Endothelial cell of umbilical vein (primary cell): ENCODE data around the gene POFUT2. TPM values are rescaled to one million over a fixed set of nuclear protein-coding genes. Genes with fewer than 3 reads are reported as not detected.

Source experiments
- BruUV-seq: library from RNA; stranded (reverse); fragments of 400-500 nt; replicated peaks from 2 replicates; lab custom pipeline; 2021; lab: Mats Ljungman, UMichigan
- CTCF ChIA-PET: fragments of 300-600, 350-600 bp; sonication (Branson Sonifier 250); formaldehyde crosslinking; loops from one replicate; lab custom pipeline; 2021; ENCODE audit warnings: antibody characterized with exemption, inconsistent platforms; lab: Charles Lee
- POLR2A ChIA-PET: fragments of 300-600, 350-600 bp; sonication (Branson Sonifier 250); formaldehyde crosslinking; loops from one replicate; lab custom pipeline; 2021; ENCODE audit warnings: antibody characterized with exemption, inconsistent platforms; lab: Charles Lee
- DNase-seq: peaks from one replicate; pipeline ENCODE4 v3.0.0-alpha.2; 2011; ENCODE audit warnings: low read depth, low spot score
- FAIRE-seq: peaks from 2 replicates; lab custom pipeline; 2011; peaks lifted over from hg19 to GRCh38; lab: Jason Lieb, UNC
- H2AFZ ChIP-seq: 2 replicates; pipeline ENCODE4 v1.6.0; 2012; ENCODE audit warnings: low read depth, low read length, control low read depth, inconsistent platforms
- H3K27ac ChIP-seq: 2 replicates; pipeline ENCODE4 v1.5.1; 2011; ENCODE audit warnings: low read depth, mild to moderate bottlenecking, control low read depth, low read length, moderate library complexity; ENCODE audit not compliant: insufficient read depth
- H3K27me3 ChIP-seq, 2 experiments: 2 replicates each; pipeline versions ENCODE4 v1.6.0 to v1.6.1; 2011; ENCODE audit warnings: low read length in 2 of 2, mixed read lengths in 1 of 2; ENCODE audit not compliant: control insufficient read depth in 2 of 2, insufficient read depth in 2 of 2
- H3K36me3 ChIP-seq, 2 experiments: 2 replicates in 1 of 2; 3 replicates in 1 of 2; pipeline ENCODE4 v1.5.1; 2011; ENCODE audit warnings: low read length in 2 of 2, mild to moderate bottlenecking in 1 of 2, moderate library complexity in 1 of 2; ENCODE audit not compliant: control insufficient read depth in 2 of 2, insufficient read depth in 2 of 2; ENCODE audit errors: extremely low read depth in 1 of 2
- H3K4me1 ChIP-seq: 3 replicates; pipeline ENCODE4 v1.5.1; 2011; ENCODE audit warnings: mild to moderate bottlenecking, low read length; ENCODE audit not compliant: control insufficient read depth, insufficient read depth; ENCODE audit errors: extremely low read depth
- H3K4me2 ChIP-seq: 2 replicates; pipeline ENCODE4 v1.6.1; 2011; ENCODE audit warnings: low read length, control low read depth, mixed read lengths; ENCODE audit not compliant: insufficient read depth
- H3K4me3 ChIP-seq, 3 experiments: fragments of 200-600 bp in 1 of 3; sonication (generic), shearing (Covaris generic) in 1 of 3; replicated peaks in 1 of 3; 2 replicates each; pipeline ENCODE4 v1.5.1; 2011 to 2016; ENCODE audit warnings: control low read depth in 3 of 3, low read length in 3 of 3, mild to moderate bottlenecking in 2 of 3, inconsistent platforms in 1 of 3, low read depth in 1 of 3, moderate library complexity in 1 of 3; ENCODE audit not compliant: insufficient read depth in 1 of 3
- H3K79me2 ChIP-seq: 2 replicates; pipeline ENCODE4 v1.6.0; 2012; ENCODE audit warnings: low read length, inconsistent platforms; ENCODE audit not compliant: control insufficient read depth, insufficient read depth
- H3K9ac ChIP-seq: replicated peaks from 2 replicates; pipeline ENCODE3; 2011; ENCODE audit warnings: low read length, control low read depth; ENCODE audit not compliant: insufficient read depth; ENCODE audit errors: extremely low read depth
- H3K9me1 ChIP-seq: replicated peaks from 3 replicates; pipeline ENCODE4 v1.6.0; 2011; ENCODE audit warnings: mild to moderate bottlenecking, low read length; ENCODE audit not compliant: control insufficient read depth, insufficient read depth; ENCODE audit errors: extremely low read depth
- H3K9me3 ChIP-seq: replicated peaks from 2 replicates; pipeline ENCODE4 v1.5.1; 2012; ENCODE audit warnings: low read length, inconsistent platforms; ENCODE audit not compliant: control insufficient read depth, insufficient read depth
- H4K20me1 ChIP-seq: replicated peaks from 2 replicates; pipeline ENCODE3; 2011; ENCODE audit warnings: mild to moderate bottlenecking, low read length; ENCODE audit not compliant: control insufficient read depth, insufficient read depth; ENCODE audit errors: extremely low read depth
- CTCF ChIP-seq, 2 donors: IDR thresholded peaks; 1 replicate in 1 of 2; 2 replicates in 1 of 2; pipeline ENCODE4 v1.5.1; 2011; ENCODE audit warnings: low read length in 2 of 2, mild to moderate bottlenecking in 2 of 2, moderate library complexity in 2 of 2, control low read depth in 1 of 2, inconsistent platforms in 1 of 2, low read depth in 1 of 2; ENCODE audit not compliant: insufficient read depth in 1 of 2; ENCODE audit errors: extremely low read depth in 1 of 2
- EZH2 ChIP-seq: IDR thresholded peaks from 2 replicates; pipeline ENCODE4 v1.6.1; 2012; ENCODE audit warnings: borderline replicate concordance, low read depth, mild to moderate bottlenecking, moderate library complexity, low read length, inconsistent platforms; ENCODE audit not compliant: severe bottlenecking
- FOS ChIP-seq: IDR thresholded peaks from 2 replicates; pipeline ENCODE4 v1.6.1; 2011; ENCODE audit warnings: mild to moderate bottlenecking, low read length, moderate library complexity, borderline replicate concordance; ENCODE audit not compliant: insufficient read depth
- GATA2 ChIP-seq: IDR thresholded peaks from 2 replicates; pipeline ENCODE4 v1.7.0; 2011; ENCODE audit warnings: low read depth, mild to moderate bottlenecking, moderate library complexity, mixed read lengths, low read length; ENCODE audit not compliant: insufficient read length, insufficient read depth
- JUN ChIP-seq: IDR thresholded peaks from 2 replicates; pipeline ENCODE4 v1.6.1; 2011; ENCODE audit warnings: borderline replicate concordance, low read depth; ENCODE audit not compliant: insufficient read length, insufficient read depth
- MAX ChIP-seq: IDR thresholded peaks from 2 replicates; pipeline ENCODE4 v1.6.1; 2011; ENCODE audit not compliant: insufficient read depth, insufficient read length
- MYC ChIP-seq: IDR thresholded peaks from one replicate; pipeline ENCODE4 v1.6.1; 2011; ENCODE audit warnings: mild to moderate bottlenecking, low read depth, low read length
- POLR2A ChIP-seq: IDR thresholded peaks from 2 replicates; pipeline ENCODE4 v1.6.1; 2012; ENCODE audit warnings: low read depth, mild to moderate bottlenecking, control low read depth, low read length
- POLR2AphosphoS5 ChIP-seq: IDR thresholded peaks from 2 replicates; pipeline ENCODE4 v1.6.1; 2012; ENCODE audit warnings: low read depth, mild to moderate bottlenecking, control low read depth, low read length, moderate library complexity; ENCODE audit not compliant: insufficient read depth
- dilution Hi-C: fragments of 300-500 bp; cut with MboI; formaldehyde crosslinking; loops from one replicate; pipeline ENCODE4 v1.15.0; 2019; ENCODE audit warnings: low sequenced_read_pairs; ENCODE audit not compliant: extremely low pct_ligation_motif_present
- intact Hi-C: fragments of 100-400 bp; cut with micrococcal nuclease; formaldehyde crosslinking; loops from one replicate; pipeline ENCODE4 v1.10.0; 2022
- polyA plus RNA-seq, 4 experiments: library from polyadenylated mRNA; depleted of rRNA in 3 of 4; stranded (reverse) in 3 of 4; unstranded in 1 of 4; fragments of >200 nt; gene quantifications; 2 replicates each; pipeline versions ENCODE4 v1.2.1 to v1.2.3, GENCODE V29; 2011 to 2012; ENCODE audit warnings: missing spikeins in 1 of 4
- total RNA-seq: library from RNA; stranded (reverse); gene quantifications from 2 replicates; pipeline ENCODE4 v1.2.3, GENCODE V29; 2021

POFUT2 gene
- total and polyA plus RNA-seq, 2 donors (not counting 3 experiments of a cell fraction or from before 2014, with no cell fraction given) = 30.7 to 47.5 TPM

DNA sequence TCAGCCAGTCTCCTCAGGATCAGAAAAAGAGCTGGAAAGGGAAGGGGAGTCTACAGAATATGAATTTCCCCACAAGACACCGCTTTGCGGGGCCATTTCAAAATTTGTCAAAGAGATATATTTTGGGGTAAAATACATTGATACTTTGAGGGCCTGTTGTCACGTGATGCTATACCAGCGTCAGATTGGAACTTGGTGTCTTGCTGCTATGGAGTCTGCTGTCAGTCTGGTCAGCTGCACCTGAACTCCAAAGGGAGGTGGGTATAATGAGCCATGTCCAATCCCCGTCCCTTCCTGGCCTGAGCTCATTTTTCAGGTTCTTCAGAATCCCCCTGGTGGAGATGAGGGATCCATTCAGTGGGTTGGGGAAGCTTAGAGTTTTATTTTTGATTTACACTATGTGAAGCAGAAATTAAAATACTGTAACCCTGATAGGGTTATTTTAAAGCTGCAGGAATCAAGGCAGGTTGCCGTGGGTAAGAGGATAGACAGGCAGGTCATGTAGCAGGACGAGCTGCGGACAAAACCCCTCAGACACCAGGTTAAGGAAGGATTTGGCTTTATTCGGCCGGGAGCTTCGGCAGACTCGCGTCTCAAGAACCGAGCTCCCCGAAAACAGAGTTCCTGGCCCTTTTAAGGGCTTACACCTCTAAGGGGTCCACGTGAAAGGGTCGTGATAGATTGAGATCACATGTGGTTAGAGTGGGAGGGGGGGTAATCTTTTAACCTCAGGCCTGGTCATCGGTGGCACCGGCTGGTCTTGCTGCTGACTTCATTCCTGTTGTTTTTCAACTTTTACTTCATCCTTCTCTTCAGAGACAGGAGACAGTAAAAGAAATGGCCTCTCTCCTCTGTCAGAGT is 2.2 kb upstream of the POFUT2 start:
- dilution Hi-C loops = no loop called here
- Histone ChIP-seq H3K9me1 (no peaks in the 10 kb centered on the region), H3K79me2 (peaks cover 18% of the 10 kb centered on the region), H4K20me1 (no peaks in the 10 kb centered on the region), H3K27ac (no peak overlapping the region), H3K9me3 (no peaks in the 10 kb centered on the region), H3K4me3 (no peak overlapping the region), H3K36me3 (peaks cover under 1 to 5% of the 10 kb centered on the region in 2 experiments), H3K9ac (no peak overlapping the region), H2AFZ (no peak overlapping the region), H3K27me3 (no peaks in the 10 kb centered on the region), H3K4me1 (peaks cover 40% of the 10 kb centered on the region), H3K4me2 (no peak overlapping the region)
- CTCF ChIA-PET = interaction anchor here (0.8 to 6.6 kb wide), 13 partner anchors 19 to 307 kb away, joined by 3 to 137 read pairs (median 4); no protein-coding TSS in a partner anchor
- intact Hi-C loops = loop anchor here (5.0 kb wide), 3 partner anchors 153 to 532 kb away; no protein-coding TSS in a partner anchor
- DNase-seq = no peak
- POLR2A ChIA-PET = no interaction called here
- BruUV-seq = no TSS peak
- no peak for FAIRE-seq
- peak; percentile 11 to 27 for TF ChIP-seq CTCF (IDR thresholded peaks at IDR 0.05; ENCODE audit: extremely low read depth in 1 of 2, insufficient read depth in 1 of 2, low read depth in 1 of 2, low read length in 2 of 2)
- no peak for TF ChIP-seq EZH2

DNA sequence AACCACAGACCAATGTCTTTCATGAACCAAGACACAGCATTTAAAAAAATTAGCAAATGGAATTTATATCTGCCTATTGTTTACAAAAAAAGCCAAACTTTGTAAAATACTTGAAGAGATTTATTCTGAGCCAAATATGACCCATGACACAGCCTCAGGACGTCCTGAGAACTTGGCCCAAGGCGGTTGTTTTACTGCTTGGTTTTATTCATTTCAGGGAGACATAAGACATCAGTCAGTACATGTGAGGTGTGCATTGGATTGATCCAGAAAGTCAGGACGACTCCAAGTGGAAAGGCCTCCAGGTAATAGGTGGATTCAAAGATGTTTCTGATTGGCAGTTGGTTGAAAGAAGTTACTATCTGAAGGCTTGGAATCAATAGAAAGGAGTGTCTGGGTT is 1.4 kb upstream of the POFUT2 start:
- FAIRE-seq = no peak

More for the DNA sequence above, 1.4 kb upstream of the POFUT2 start:
- Histone ChIP-seq H4K20me1 (no peaks in the 10 kb centered on the region), H3K27ac (no peak overlapping the region), H3K79me2 (peaks cover 18% of the 10 kb centered on the region), H2AFZ (no peak overlapping the region), H3K9me1 (no peaks in the 10 kb centered on the region), H3K4me2 (peak overlapping the region; percentile 65), H3K36me3 (peaks cover 6 to 10% of the 10 kb centered on the region in 2 experiments), H3K4me1 (peaks cover 35% of the 10 kb centered on the region), H3K27me3 (no peaks in the 10 kb centered on the region), H3K9ac (peak overlapping the region; percentile 69), H3K4me3 (peak overlapping the region in 1 of 3 experiments; percentile 50), H3K9me3 (no peaks in the 10 kb centered on the region)
- no TSS peak for BruUV-seq
- POLR2A ChIA-PET = no interaction called here
- dilution Hi-C loops (no loop called here), intact Hi-C loops (loop anchor here (5.0 kb wide), 2 partner anchors 152 to 342 kb away; no protein-coding TSS in a partner anchor)
- CTCF ChIA-PET = interaction anchor here (0.8 to 6.6 kb wide), 13 partner anchors 20 to 308 kb away, joined by 3 to 137 read pairs (median 4); no protein-coding TSS in a partner anchor
- TF ChIP-seq EZH2 (no peak), MYC (no peak), FOS (no peak), JUN (no peak), MAX (no peak), GATA2 (no peak), POLR2A (no peak), CTCF (IDR thresholded peaks at IDR 0.05; ENCODE audit: extremely low read depth in 1 of 2, insufficient read depth in 1 of 2, low read depth in 1 of 2, low read length in 2 of 2) (no peak), POLR2AphosphoS5 (no peak)
- DNase-seq = no peak
